GM19023 (cell line): ENCODE results near the gene CCDC78.
"Not testable (repeated sequence)": the region's sequence is repeated elsewhere in the genome, so short reads cannot be mapped to it uniquely, and the experiment has no call there.

Experiments used
- ATAC-seq: cut with Tn5 transposase; IDR thresholded peaks from one replicate; pipeline ENCODE4 v1.9.1; 2021; ENCODE audit warnings: mild to moderate bottlenecking, moderate library complexity; ENCODE audit not compliant: unreplicated experiment

The CCDC78 gene

GRCh38 chr16:714079-714478 is 12.2 kb downstream of the CCDC78 start:
- ATAC-seq, result no peak

GRCh38 chr16:712740-713250 is 13.4 kb downstream of the CCDC78 start:
- not testable (repeated sequence) for ATAC-seq

- ATAC-seq, result no peak
These were observed 14.5 kb downstream of the CCDC78 start for GRCh38 chr16:711548-712320.

GRCh38 chr16:711084-711483 is 15.2 kb downstream of the CCDC78 start:
- no peak for ATAC-seq

GRCh38 chr16:710500-711075 is 15.7 kb downstream of the CCDC78 start:
- no peak for ATAC-seq

- no peak for ATAC-seq
These were observed 16.4 kb downstream of the CCDC78 start for GRCh38 chr16:709566-710499.

GRCh38 chr16:708959-709358 is 17.3 kb downstream of the CCDC78 start:
- ATAC-seq, result no peak

- ATAC-seq, result no peak
These were observed 18.2 kb downstream of the CCDC78 start for GRCh38 chr16:708019-708418.

GRCh38 chr16:707062-707538 is 19.1 kb downstream of the CCDC78 start:
- no peak for ATAC-seq

GRCh38 chr16:706189-707061 is 19.8 kb downstream of the CCDC78 start:
- ATAC-seq, result no peak

GRCh38 chr16:705431-706188 is 20.6 kb downstream of the CCDC78 start, which contains the start of gene FBXL16:
FBXL16 (minus strand) TSS chr16:705801; CDS start chr16:697405, 8,396 bp downstream.
- ATAC-seq, result no peak

- ATAC-seq, result no peak
These were observed 21.5 kb downstream of the CCDC78 start for GRCh38 chr16:704552-705380.

- no peak for ATAC-seq
These were observed 22.2 kb downstream of the CCDC78 start for GRCh38 chr16:704047-704446.

GRCh38 chr16:703406-703805 is 22.8 kb downstream of the CCDC78 start:
- ATAC-seq, result no peak

- no peak for ATAC-seq
These were observed 23.9 kb downstream of the CCDC78 start for GRCh38 chr16:702341-702740.

- ATAC-seq, result no peak
These were observed 25.3 kb downstream of the CCDC78 start for GRCh38 chr16:700684-701584.

GRCh38 chr16:698911-699671 is 27.2 kb downstream of the CCDC78 start:
- no peak for ATAC-seq
